Raji (cell line): ENCODE results near the gene BUD13.
A peak's percentile ranks its signal among the peaks of the same experiment; 100 is the strongest.

Experiments used
- POLR2A ChIP-seq: IDR thresholded peaks from 2 replicates; pipeline ENCODE4 v1.6.1; 2011; ENCODE audit warnings: low read depth, low read length, control low read depth; ENCODE audit not compliant: insufficient read depth

BUD13 gene

GRCh38 chr11:116778556-116778955, 5.8 kb upstream of the BUD13 start:
- no peak for TF ChIP-seq POLR2A

GRCh38 chr11:116777056-116777455, 4.3 kb upstream of the BUD13 start:
- no peak for TF ChIP-seq POLR2A

- TF ChIP-seq POLR2A = no peak
These were observed 3.8 kb upstream of the BUD13 start for GRCh38 chr11:116776522-116776984.

- TF ChIP-seq POLR2A = no peak
These were observed 3.2 kb upstream of the BUD13 start for GRCh38 chr11:116775975-116776374.

- TF ChIP-seq POLR2A = 0 out of 2 replicates have a peak, but pooled peaks have one; percentile 14
These were observed 1.9 kb upstream of the BUD13 start for GRCh38 chr11:116774661-116775060.

- TF ChIP-seq POLR2A = peak; percentile 1; the same call in 1 of the 2 replicates
These were observed 663 bp upstream of the BUD13 start for GRCh38 chr11:116773203-116774097.

- no peak for TF ChIP-seq POLR2A
These were observed 852 bp downstream of the BUD13 start for GRCh38 chr11:116771935-116772334.

- no peak for TF ChIP-seq POLR2A
These were observed 10.7 kb downstream of the BUD13 start for GRCh38 chr11:116762132-116762531.

- TF ChIP-seq POLR2A = no peak
These were observed 22.6 kb downstream of the BUD13 start for GRCh38 chr11:116750070-116750718.

GRCh38 chr11:116742104-116742503, 30.7 kb downstream of the BUD13 start:
- no peak for TF ChIP-seq POLR2A

- no peak for TF ChIP-seq POLR2A
These were observed 32.0 kb downstream of the BUD13 start for GRCh38 chr11:116740741-116741140.

GRCh38 chr11:116738975-116739374, 33.8 kb downstream of the BUD13 start:
- TF ChIP-seq POLR2A = no peak

GRCh38 chr11:116736763-116737162, 36.0 kb downstream of the BUD13 start:
- TF ChIP-seq POLR2A = no peak

GRCh38 chr11:116733969-116734508, 38.7 kb downstream of the BUD13 start:
- no peak for TF ChIP-seq POLR2A

GRCh38 chr11:116733043-116733755, 39.6 kb downstream of the BUD13 start:
- TF ChIP-seq POLR2A = no peak
